Stimulated activated CD4-positive, alpha-beta T cell treated with anti-CD3 and anti-CD28 coated beads, Interleukin-1b, Interleukin-23, amount 100 ng/mL, for 1 hour (primary cell): ENCODE results near the gene GPR161.

Source experiments
- DNase-seq, 2 donors: peaks; one replicate each; pipeline ENCODE4 v3.0.0-alpha.2; 2020; ENCODE audit warnings: low read depth in 2 of 2

The GPR161 gene

GRCh38 chr1:168032029-168032428 is 104.7 kb downstream of the GPR161 start:
- no peak for DNase-seq

GRCh38 chr1:168031627-168032026 is 105.1 kb downstream of the GPR161 start:
- no peak for DNase-seq

GRCh38 chr1:168031198-168031597 is 105.5 kb downstream of the GPR161 start:
- no peak for DNase-seq
